Mesothelial cell of epicardium (in vitro differentiated cells): Measurements from ENCODE around the gene STK32A. TPM values are rescaled to one million over a fixed set of nuclear protein-coding genes. Genes with fewer than 3 reads are reported as not detected.

Source experiments
- DNase-seq, 2 experiments: peaks; one replicate each; pipeline ENCODE4 v3.0.0; 2021; ENCODE audit warnings: low spot score in 2 of 2; ENCODE audit not compliant: unreplicated experiment in 2 of 2
- H3K27ac Mint-ChIP-seq: 2 replicates; pipeline ENCODE4 v1.8.0; 2021; ENCODE audit warnings: mixed read lengths
- H3K27me3 Mint-ChIP-seq: 2 replicates; pipeline ENCODE4 v1.8.0; 2021; ENCODE audit warnings: low read depth, mixed read lengths
- H3K36me3 Mint-ChIP-seq: 2 replicates; pipeline ENCODE4 v1.8.0; 2021; ENCODE audit warnings: mixed read lengths
- H3K4me1 Mint-ChIP-seq: 2 replicates; pipeline ENCODE4 v1.8.0; 2021; ENCODE audit warnings: mixed read lengths
- H3K4me3 Mint-ChIP-seq: 2 replicates; pipeline ENCODE4 v1.8.0; 2021; ENCODE audit warnings: mild to moderate bottlenecking, moderate library complexity, mixed read lengths
- H3K9me3 Mint-ChIP-seq: 2 replicates; pipeline ENCODE4 v1.8.0; 2021; ENCODE audit warnings: mixed read lengths
- CTCF ChIP-seq: fragments of 200-600 bp; sonication (generic); IDR thresholded peaks from one replicate; pipeline ENCODE4 v1.5.0; 2021; ENCODE audit warnings: antibody characterized with exemption; ENCODE audit not compliant: unreplicated experiment
- total RNA-seq: library from RNA; stranded (reverse); gene quantifications from 3 replicates; pipeline ENCODE4 v1.2.1, GENCODE V29; 2021

Gene STK32A
- total RNA-seq, 1 donor from 2014 or later, result 3.5 TPM

GRCh38 chr5:147305147-147305546 lies 70.3 kb downstream of the STK32A start:
- Mint-ChIP-seq H3K27me3 (no peaks in the 10 kb centered on the region), H3K4me1 (peaks cover 2% of the 10 kb centered on the region), H3K9me3 (peaks cover 5% of the 10 kb centered on the region), H3K27ac (no peak overlapping the region), H3K36me3 (no peaks in the 10 kb centered on the region), H3K4me3 (no peak overlapping the region)
- TF ChIP-seq CTCF, result no peak
- DNase-seq, result no peak

- Mint-ChIP-seq H3K4me1 (peaks cover 2% of the 10 kb centered on the region), H3K36me3 (no peaks in the 10 kb centered on the region), H3K27ac (no peak overlapping the region), H3K27me3 (no peaks in the 10 kb centered on the region), H3K9me3 (peaks cover 5% of the 10 kb centered on the region), H3K4me3 (no peak overlapping the region)
- TF ChIP-seq CTCF, result no peak
- DNase-seq, result no peak
Measured at GRCh38 chr5:147306351-147306750, 71.5 kb downstream of the STK32A start.

- H3K36me3 Mint-ChIP-seq, result no peaks in the 10 kb centered on the region
- no peak for DNase-seq
- H3K4me1 Mint-ChIP-seq, result peaks cover 2% of the 10 kb centered on the region
- TF ChIP-seq CTCF, result no peak
- H3K9me3 Mint-ChIP-seq, result peaks cover 5% of the 10 kb centered on the region
- H3K27ac Mint-ChIP-seq, result no peak overlapping the region
- no peak overlapping the region for H3K4me3 Mint-ChIP-seq
- H3K27me3 Mint-ChIP-seq, result no peaks in the 10 kb centered on the region
Measured at GRCh38 chr5:147307170-147307569, 72.3 kb downstream of the STK32A start.

GRCh38 chr5:147309621-147310020 lies 74.8 kb downstream of the STK32A start:
- Mint-ChIP-seq H3K4me3 (no peak overlapping the region), H3K9me3 (peaks cover 5% of the 10 kb centered on the region), H3K27me3 (no peaks in the 10 kb centered on the region), H3K27ac (no peak overlapping the region), H3K36me3 (no peaks in the 10 kb centered on the region), H3K4me1 (no peaks in the 10 kb centered on the region)
- no peak for DNase-seq
- no peak for TF ChIP-seq CTCF

GRCh38 chr5:147310059-147310704 lies 75.4 kb downstream of the STK32A start:
- no peak for DNase-seq
- Mint-ChIP-seq H3K9me3 (peaks cover 5% of the 10 kb centered on the region), H3K27me3 (peaks cover 1% of the 10 kb centered on the region), H3K36me3 (no peaks in the 10 kb centered on the region), H3K27ac (no peak overlapping the region), H3K4me1 (no peaks in the 10 kb centered on the region), H3K4me3 (no peak overlapping the region)
- no peak for TF ChIP-seq CTCF
